HG03108 (cell line): Measurements from ENCODE around the gene USH2A.
A peak's percentile ranks its signal among the peaks of the same experiment; 100 is the strongest.

Source experiments
- ATAC-seq: cut with Tn5 transposase; IDR thresholded peaks from one replicate; pipeline ENCODE4 v1.9.1; 2021; ENCODE audit warnings: moderate library complexity; ENCODE audit not compliant: unreplicated experiment

USH2A gene

DNA sequence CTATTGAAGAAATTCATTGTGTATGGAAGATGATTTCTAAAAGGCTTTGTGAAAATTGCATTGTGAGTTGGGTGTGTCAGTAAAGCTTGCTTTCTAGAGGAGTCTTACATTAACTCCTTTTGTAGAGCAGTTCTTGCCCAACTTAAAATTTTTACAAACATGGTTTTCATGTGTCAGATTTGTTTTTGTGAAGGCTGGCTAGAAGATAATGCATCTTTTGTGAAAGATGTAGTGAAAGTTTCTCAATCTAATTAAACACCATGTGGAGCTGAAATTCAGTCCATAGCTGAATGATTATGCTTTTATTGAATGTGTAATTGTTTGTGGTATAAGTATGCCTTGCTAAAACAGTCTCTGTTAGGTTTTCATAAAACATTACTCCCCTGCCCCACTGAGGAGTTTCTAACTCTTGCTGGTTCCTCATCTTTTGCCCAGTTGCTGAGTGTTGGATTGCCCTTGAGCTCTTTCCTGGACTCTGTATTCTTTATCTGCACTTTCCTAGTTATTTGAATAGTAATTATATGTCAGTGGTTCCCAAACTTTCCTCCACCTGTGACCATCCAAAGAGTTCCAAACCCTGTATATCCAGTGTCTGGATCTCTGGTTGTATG lies 818.1 kb downstream of the USH2A start:
- no peak for ATAC-seq

DNA sequence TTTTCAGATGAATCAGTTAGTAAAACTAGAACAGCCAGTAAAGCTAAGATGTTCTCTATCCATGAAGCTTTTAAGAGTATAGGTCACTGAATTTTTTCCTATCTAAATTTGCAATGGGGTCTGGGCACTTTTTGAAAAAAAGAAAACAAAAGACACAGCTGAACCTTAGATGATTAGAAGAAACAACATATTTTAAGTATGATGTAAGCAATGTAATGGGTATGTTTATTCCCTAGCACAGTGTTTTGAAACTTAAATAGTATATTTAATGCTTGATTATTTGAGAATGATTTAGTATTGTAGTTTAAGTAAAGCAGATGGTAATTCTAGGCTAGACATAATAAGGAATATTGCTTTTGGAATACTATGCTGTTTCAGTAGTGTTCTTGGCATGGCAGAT lies 819.9 kb downstream of the USH2A start:
- ATAC-seq, result no peak

DNA sequence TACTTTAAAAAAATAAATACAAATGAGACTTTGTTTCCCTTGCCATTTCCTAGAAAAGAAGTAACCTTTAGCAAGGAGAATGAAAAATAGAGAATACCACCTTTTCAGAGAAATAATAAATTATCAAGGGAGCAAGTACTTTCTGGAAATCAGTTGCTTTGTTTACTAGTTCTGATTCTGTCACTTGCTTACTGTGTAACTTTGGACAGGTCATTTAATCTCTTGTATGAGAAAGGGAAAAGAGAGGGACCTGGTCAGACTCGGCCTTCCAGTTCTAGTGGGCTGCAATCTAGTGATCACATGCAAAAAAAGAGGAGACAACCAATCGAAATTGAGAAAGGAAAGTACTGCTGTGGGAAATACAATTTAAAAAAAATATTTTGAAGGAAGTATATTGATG lies 822.0 kb downstream of the USH2A start:
- no peak for ATAC-seq

DNA sequence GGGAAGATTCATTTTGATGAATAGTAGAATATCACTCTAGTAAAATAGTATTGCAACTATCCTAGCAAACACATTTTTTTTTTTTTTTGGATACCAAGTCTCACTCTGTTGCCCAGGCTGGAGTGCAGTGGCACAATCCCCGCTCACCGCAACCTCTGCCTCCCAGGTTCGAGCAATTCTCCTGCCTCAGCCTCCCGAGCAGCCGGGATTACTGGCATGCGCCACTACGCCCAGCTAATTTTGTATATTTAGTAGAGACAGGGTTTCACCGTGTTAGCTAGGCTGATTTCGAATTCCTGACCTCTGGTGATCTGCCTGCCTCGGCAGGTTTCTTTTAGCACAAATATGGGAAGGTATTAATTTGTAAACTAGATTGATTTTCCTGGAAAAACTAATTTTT lies 822.4 kb downstream of the USH2A start:
- no peak for ATAC-seq

DNA sequence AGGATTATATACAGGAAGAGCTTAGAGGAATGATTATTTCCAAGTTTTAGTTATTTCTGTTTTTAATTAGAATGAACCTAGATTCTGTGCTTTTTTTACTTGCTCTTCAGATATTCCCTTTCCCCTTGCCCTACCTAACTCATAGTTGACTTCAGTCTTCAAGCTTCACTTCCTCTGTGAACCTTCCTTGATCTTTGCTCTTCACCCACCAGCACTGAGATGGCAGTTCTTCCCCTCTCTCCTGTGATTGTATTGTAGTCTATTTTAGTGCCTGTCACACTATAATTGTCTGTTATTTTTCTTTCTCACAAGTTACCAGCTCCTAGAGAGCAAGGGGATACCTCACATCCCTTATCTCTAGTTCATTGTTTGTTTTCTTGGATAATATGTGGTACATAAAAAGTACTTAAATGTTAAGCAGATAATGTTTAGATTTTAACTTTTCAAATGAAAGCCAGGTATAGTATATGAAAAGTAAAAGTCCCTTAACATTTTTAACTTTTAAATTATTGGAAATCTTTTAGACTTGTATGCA lies 822.9 kb downstream of the USH2A start:
- no peak for ATAC-seq

DNA sequence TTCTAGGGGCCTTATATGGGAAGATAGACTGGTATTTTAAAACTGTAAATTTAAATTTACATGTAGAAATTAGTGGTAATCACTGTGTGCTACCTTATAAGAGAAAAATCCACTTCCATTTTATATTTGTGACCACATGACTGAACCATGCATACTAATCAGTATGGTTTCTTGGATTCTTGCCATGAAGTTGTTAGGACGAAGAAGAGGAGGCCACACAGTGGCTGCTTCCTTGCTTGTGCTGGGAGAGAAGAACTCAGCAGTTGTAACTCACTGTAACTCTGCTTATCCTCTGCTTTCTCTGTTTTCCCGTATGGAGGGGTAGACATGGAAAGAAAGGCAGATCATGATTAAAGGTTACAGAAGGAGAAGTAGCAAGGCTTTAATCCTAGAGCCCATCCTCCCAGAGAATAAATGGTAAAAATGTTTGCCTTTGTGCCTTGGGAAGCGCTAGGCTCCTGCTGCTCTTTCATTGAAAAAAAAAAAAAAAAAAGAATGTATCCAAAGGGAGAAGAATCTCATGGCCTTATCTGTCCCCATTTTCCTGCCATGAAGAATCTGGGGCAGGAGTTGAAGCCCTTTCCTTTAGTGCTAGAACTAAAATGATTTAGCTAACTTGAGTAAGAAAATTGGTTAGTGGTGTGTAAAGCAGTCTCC lies 823.7 kb downstream of the USH2A start:
- no peak for ATAC-seq

DNA sequence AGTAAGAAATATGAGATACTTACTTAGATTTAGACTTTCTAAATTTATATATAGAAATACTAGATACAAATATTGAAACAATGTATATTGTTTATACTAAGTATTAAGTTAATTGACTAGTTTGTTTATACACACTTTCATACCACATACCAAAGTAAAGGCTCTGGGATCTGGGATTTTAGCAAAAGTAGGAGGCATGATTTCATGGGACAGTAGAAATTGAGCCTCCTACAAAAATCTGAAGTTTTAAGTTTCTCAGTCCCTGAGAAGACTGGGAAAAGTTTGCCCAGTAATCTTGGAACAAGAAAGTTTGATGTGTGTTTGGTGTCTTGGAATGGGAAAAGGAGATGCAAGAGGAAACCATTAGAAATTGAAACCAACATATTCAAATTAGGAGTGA lies 825.3 kb downstream of the USH2A start:
- ATAC-seq, result no peak

DNA sequence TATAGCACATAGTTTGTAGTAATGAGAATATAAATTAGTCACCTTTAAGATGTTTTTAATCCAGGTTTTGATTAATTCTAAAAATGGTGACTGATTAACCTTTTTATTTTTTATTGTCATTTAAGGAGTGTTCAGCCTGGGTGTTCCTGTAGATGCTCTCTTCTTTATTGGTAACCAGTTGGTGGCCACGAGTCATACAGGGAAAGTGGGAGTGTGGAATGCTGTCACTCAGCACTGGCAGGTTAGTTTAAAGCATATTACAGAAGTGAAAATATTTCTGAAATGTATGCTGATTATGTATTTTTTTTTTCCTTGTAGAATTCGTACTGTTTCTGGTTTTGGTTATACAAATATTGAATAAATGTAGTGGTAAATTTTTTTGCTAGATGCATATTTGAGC lies 828.0 kb downstream of the USH2A start:
- ATAC-seq, result no peak

DNA sequence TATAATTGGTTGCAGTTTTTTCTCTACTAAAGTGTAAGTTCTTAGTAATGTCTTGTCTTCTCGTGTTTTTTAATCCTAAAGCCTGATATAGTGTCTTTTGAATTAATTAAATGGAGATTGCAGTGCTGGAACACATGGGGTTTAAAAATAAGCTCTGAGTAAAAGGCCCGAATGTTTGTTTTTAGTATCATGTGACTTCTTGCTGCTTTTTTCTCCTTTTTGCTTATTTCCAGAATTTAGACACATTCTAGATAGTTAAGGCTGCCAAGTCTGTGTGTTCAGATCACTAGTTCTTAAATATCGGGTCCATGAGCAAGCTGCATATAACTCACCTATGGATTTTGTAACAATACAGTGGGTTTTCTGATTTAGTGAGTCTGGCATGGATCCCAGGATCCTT lies 828.6 kb downstream of the USH2A start:
- ATAC-seq, result no peak

DNA sequence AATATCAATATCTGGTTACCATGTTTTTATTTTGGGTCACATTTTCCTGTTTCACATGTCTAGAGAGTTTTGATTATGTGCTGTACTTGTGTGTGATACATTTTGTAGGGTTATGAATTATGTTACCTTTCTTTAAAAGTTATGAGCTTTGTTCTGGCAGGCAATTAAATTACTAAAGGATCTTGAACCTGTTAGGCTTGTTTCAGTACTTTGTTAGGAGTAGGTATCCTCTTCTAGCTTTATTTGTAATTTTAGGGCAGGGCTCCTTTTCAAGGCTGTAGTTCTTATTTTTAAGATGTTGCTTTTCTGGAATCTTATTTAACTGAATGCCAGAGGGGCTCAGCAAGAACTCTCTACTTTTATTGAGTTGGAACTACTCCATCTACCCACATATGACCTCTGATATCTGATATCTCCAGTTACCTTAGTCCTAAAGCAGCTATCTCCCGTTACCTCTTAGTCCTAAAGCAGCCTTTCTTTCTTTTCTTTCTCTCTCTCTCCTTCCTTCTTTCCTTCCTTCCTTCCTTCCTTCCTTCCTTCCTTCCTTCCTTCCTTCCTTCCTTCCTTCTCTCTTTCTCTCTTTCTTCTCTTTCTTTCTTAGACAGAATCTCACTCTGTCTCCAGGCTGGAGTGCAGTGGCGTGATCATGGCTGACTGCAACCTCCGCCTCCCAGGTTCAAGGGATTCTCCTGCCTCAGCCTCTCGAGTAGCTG lies 832.3 kb downstream of the USH2A start:
- no peak for ATAC-seq

DNA sequence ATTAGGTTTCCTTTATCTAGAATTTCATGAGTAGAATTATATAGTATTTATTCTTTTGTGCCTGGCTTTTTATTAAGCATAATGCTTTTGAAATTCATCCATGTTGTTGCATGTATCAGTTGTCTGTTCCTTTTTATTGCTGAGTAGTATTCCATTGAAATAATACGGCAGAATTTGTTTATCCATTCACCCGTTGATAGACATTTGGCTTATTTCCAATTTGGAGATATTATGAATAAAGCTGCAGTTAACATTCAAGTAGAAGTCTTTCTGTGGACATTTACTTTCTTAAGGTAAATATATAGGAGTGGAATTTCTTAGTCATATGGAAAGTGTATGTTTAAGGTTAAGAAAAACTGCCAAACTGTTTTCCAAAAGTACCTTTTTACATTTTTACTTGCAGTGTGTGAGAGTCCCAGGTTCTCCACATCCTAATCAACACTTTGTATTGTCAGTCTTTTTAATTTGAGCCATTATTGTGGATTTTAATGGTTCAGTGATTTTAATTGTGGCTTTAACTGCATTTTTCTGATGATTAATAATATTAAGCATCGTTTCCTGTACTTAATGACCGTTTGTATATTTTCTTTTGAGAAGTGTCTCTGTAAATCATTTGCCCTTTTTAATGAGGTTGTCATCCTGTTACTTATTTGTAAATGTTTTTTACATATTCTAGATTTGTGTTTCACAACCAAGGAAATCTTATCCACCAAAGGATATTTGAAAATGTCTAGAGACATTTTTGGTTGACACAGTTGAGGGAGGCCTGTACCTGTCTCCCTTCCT lies 833.4 kb downstream of the USH2A start:
- no peak for ATAC-seq

DNA sequence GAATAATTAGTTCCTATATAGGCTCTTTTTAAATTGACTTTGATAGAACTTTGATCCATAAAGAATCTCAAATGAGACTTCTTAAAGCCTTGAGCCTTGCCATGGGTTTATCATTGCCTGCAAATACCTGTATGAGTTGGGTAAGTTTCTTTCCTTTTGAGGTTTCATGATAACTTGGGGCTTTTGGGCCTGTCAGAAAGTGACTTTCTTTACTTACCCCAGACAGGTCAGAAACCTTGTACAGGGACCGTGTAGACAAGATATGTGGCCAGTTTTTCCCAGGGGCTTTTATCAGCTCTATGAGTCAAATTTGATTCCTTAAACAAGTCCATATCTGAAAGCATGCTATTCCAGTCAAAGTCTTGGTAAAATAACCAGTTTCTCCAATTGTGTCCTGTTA lies 838.9 kb downstream of the USH2A start:
- peak; percentile 51 for ATAC-seq

DNA sequence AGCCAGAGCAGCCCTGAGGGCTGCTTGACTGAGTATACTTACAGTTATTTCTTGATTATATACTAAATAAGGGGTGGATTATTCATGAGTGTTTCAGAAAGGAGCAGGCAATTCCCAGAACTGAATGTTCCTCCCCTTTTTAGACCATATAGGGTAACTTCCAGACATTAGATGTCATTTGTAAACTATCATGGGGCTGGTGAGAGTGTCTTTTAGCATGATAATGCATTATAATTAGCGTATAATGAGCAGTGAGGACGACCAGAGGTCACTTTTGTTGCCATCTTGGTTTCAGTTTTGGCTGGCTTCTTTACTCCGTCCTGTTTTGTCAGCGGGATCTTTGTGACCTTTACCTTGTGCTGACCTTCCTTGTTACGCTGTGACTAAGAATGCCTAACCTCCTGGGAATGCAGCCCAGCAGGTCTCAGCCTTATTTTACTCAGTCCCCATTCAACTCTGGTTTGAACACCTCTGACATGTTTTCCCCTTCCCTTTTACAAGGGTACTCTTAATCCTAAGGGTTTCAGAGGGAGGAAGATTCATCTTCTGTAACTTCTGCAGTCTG lies 840.0 kb downstream of the USH2A start:
- no peak for ATAC-seq

DNA sequence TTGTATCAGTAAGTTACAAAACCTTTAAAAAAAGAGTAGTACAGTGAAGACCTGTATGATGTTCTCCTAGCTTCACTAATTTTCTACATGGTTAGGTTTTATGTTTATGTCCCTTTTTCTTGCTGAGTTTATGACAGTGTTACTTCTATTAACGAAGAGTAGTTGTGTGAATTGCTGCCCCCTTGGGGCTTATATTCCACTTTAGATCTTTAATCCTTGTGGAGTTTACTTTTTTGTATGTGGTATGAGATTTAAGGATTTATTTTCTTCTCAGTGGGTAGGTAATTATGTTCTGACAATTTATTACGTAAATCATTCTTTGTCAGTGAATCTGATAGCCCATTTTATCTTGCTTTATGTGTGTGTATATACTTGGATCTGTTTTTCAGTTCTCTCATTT lies 841.4 kb downstream of the USH2A start:
- ATAC-seq, result no peak
